ENCODE results near the gene SLC16A7.
"Not testable (repeated sequence)": the region's sequence is repeated elsewhere in the genome, so short reads cannot be mapped to it uniquely, and the experiment has no call there.

The SLC16A7 gene

GRCh38 chr12:59737725-59738463 is 142.1 kb downstream of the SLC16A7 start:
- DNase-seq, result no peak

- DNase-seq, result no peak
These were observed 147.0 kb downstream of the SLC16A7 start for GRCh38 chr12:59742841-59743240.

- no peak for DNase-seq
These were observed 148.7 kb downstream of the SLC16A7 start for GRCh38 chr12:59744564-59744963.

GRCh38 chr12:59751091-59751490 is 155.3 kb downstream of the SLC16A7 start:
- not testable (repeated sequence) for DNase-seq

- no peak for DNase-seq
These were observed 165.7 kb downstream of the SLC16A7 start for GRCh38 chr12:59761542-59761941.

- DNase-seq, result no peak
These were observed 168.0 kb downstream of the SLC16A7 start for GRCh38 chr12:59763835-59764234.

GRCh38 chr12:59768031-59768430 is 172.2 kb downstream of the SLC16A7 start:
- no peak for DNase-seq

- no peak for DNase-seq
These were observed 184.8 kb downstream of the SLC16A7 start for GRCh38 chr12:59780605-59781135.

GRCh38 chr12:59787610-59788009 is 191.8 kb downstream of the SLC16A7 start:
- DNase-seq, result no peak

- no peak for DNase-seq
These were observed 196.8 kb downstream of the SLC16A7 start for GRCh38 chr12:59792647-59793046.

- no peak for DNase-seq
These were observed 207.9 kb downstream of the SLC16A7 start for GRCh38 chr12:59803735-59804134.

GRCh38 chr12:59808317-59808910 is 212.6 kb downstream of the SLC16A7 start:
- no peak for DNase-seq

GRCh38 chr12:59811991-59812390 is 216.2 kb downstream of the SLC16A7 start:
- no peak for DNase-seq

- no peak for DNase-seq
These were observed 216.9 kb downstream of the SLC16A7 start for GRCh38 chr12:59812716-59813115.

GRCh38 chr12:59820594-59821011 is 224.8 kb downstream of the SLC16A7 start:
- no peak for DNase-seq

- DNase-seq, result no peak
These were observed 227.7 kb downstream of the SLC16A7 start for GRCh38 chr12:59823567-59823966.

- DNase-seq, result no peak
These were observed 231.9 kb downstream of the SLC16A7 start for GRCh38 chr12:59827767-59828166.

- DNase-seq, result no peak
These were observed 232.7 kb downstream of the SLC16A7 start for GRCh38 chr12:59828521-59828920.

- DNase-seq, result no peak
These were observed 237.6 kb downstream of the SLC16A7 start for GRCh38 chr12:59833408-59833807.

GRCh38 chr12:59834659-59835474 is 239.0 kb downstream of the SLC16A7 start:
- no peak for DNase-seq
